RPMI7951 (cell line): ENCODE results near the gene TUBA3E. TPM values are rescaled to one million over a fixed set of nuclear protein-coding genes. Genes with fewer than 3 reads are reported as not detected.
"Not testable (repeated sequence)": the region's sequence is repeated elsewhere in the genome, so short reads cannot be mapped to it uniquely, and the experiment has no call there.

Experiments used
- DNase-seq: peaks from one replicate; pipeline ENCODE4 v3.0.0-alpha.2; 2012; ENCODE audit warnings: low read depth
- total RNA-seq: library from RNA; depleted of rRNA; stranded (reverse); fragments of >200 nt; shearing (Covaris generic); gene quantifications from 2 replicates; pipeline ENCODE4 v1.2.3, GENCODE V29; 2014; rRNA removed

The TUBA3E gene
- total RNA-seq, 1 experiment from 2014 or later = not detected

- DNase-seq = not testable (repeated sequence)
Observed at GRCh38 chr2:130143266-130144039, 54.8 kb downstream of the TUBA3E start.

DNA sequence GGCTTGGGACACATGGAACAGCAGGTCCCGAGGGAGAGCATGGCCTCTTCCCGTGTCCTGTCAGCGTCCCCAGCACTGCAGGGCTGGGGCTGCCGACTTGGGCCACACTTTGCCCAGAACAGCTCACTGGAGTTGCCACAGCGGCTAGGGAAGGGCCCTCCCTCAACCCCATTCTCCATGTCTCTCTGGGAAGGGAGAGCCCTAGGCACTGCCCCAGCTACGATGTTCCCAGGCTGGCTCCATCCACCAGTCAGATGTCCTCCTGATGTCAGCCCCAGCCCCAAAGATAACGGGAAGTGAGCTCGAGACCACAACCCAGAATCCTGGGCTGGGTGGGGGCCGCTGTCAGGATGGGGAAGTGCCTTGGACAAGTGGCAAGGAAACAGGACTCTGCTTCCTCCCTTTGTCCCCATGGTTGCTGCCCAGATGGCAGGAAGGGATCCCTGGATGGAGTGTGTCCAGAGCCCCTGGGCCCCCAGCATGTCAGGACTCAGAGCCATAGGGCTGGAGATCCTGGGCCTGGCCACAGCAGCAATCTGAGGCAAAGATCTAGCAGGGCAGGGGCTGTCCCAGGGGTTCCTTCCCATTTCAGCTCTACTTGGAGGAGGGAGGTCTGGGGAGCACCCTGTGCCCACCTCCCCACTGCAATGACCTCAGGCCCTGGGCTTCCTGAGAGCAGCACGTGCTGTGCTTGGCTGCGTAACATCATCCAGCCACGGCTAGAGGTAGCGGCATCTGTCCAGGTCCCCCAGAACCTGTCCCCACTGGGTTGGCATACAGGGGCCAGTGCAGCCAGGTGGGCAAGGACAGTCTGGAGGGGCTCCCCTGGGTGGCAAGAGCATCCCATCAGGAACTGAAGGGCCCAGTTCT, 55.6 kb downstream of the TUBA3E start:
- not testable (repeated sequence) for DNase-seq

Other genes starting within 250 kb of the TUBA3E start
- gene RAB6C, start 218.8 kb downstream of the TUBA3E start, total RNA-seq = not detected in 2 replicates
- gene POTEF, start 69.2 kb downstream of the TUBA3E start, total RNA-seq = not detected in 2 replicates
- 0.72 and 3.2 TPM in 2 replicates for gene CCDC74B, start 53.3 kb downstream of the TUBA3E start, total RNA-seq
- 31.4 and 35.2 TPM in 2 replicates for gene SMPD4, start 16.8 kb downstream of the TUBA3E start, total RNA-seq
- gene MZT2B, start 16.2 kb downstream of the TUBA3E start, total RNA-seq = 192 and 258 TPM in 2 replicates
- 103 and 118 TPM in 2 replicates for gene IMP4, start 144.5 kb upstream of the TUBA3E start, total RNA-seq
- 26.0 and 28.4 TPM in 2 replicates for gene PTPN18, start 157.6 kb upstream of the TUBA3E start, total RNA-seq